SK-N-MC (cell line): ENCODE measurements around the gene COMTD1.

Experiments used
- EZH2 ChIP-seq: fragments of 200-600 bp; sonication (generic); IDR thresholded peaks from one replicate; pipeline ENCODE4 v1.6.1; 2017; ENCODE audit warnings: antibody characterized with exemption
- FOXP2 ChIP-seq: optimal IDR thresholded peaks from 2 replicates; pipeline ENCODE3; 2011; ENCODE audit warnings: mild to moderate bottlenecking, moderate library complexity; ENCODE audit not compliant: insufficient read depth; ENCODE audit errors: extremely low read length, control extremely low read depth
- POLR2AphosphoS5 ChIP-seq: IDR thresholded peaks from 2 replicates; pipeline ENCODE4 v1.6.1; 2012; ENCODE audit warnings: mild to moderate bottlenecking, low read depth, low read length, borderline replicate concordance

DNA sequence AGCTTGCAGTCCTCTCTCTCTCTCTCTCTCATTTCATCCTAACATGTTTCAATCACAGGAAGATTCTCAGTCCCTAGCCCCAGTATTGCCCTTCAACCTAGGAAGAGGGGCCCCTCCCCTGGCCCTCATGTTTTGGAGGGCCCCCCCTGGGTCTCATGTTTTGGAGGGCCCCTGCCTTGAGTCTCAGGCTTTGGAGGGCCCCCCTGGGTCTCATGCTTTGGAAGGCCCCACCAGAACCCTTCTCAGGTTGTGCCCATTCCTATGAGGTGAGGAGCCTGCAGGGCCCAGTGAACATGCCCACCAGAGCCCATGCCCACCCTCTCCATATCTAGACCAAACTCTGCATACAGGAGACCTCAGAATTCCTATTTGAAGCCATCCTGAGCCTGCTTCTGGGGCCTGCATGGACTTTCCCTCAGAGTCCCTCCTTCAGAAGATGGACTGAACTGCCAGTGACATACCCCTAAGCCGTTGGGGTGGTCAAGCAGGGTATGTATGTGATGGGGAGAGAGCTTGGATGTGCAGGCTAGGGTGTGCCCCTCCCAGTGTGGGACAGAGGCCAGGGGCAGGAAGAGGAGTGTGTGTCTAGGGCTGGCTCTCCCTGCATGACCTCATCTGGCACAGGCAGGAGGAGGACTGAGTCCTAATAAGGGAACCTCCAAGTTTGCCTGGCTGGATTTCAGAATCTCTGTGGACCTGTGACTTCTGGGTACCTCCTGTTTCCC, 33.3 kb downstream of the COMTD1 start:
- no peak for TF ChIP-seq POLR2AphosphoS5
- TF ChIP-seq EZH2, result no peak
- no peak for TF ChIP-seq FOXP2
